HepG2 (cell line): ENCODE results near the gene HSPA1A. TPM values are rescaled to one million over a fixed set of nuclear protein-coding genes. Genes with fewer than 3 reads are reported as not detected.

Experiments used
- CBX1 ChIP-seq: IDR thresholded peaks from one replicate; pipeline ENCODE4 v1.6.1; 2016; ENCODE audit warnings: antibody characterized with exemption, low read depth
- CEBPB ChIP-seq: IDR thresholded peaks from 2 replicates; pipeline ENCODE4 v1.6.1; 2011; ENCODE audit warnings: low read depth, low read length, improper control_type of control experiment, borderline replicate concordance
- E2F1 ChIP-seq: sonication (generic); formaldehyde crosslinking; IDR thresholded peaks from 2 replicates; pipeline ENCODE4 v1.5.0; 2020; ENCODE audit warnings: missing genetic modification reagents
- FLYWCH1 ChIP-seq: sonication (generic); formaldehyde crosslinking; IDR thresholded peaks from 2 replicates; pipeline ENCODE4 v1.8.1; 2023; ENCODE audit warnings: mild to moderate bottlenecking, missing genetic modification reagents
- FOXM1 ChIP-seq: sonication (generic); formaldehyde crosslinking; IDR thresholded peaks from 2 replicates; pipeline ENCODE4 v1.5.0; 2020; ENCODE audit warnings: missing genetic modification reagents
- HOMEZ ChIP-seq: IDR thresholded peaks from 2 replicates; pipeline ENCODE4 v1.6.1; 2016; ENCODE audit warnings: low read depth
- RARA ChIP-seq: IDR thresholded peaks from 2 replicates; pipeline ENCODE4 v1.6.1; 2016; ENCODE audit warnings: missing genetic modification reagents, missing compliant biosample characterization
- SALL1 ChIP-seq: sonication (generic); formaldehyde crosslinking; IDR thresholded peaks from 2 replicates; pipeline ENCODE4 v1.8.0; 2022; ENCODE audit warnings: mild to moderate bottlenecking, missing genetic modification reagents
- THAP11 ChIP-seq: IDR thresholded peaks from 2 replicates; pipeline ENCODE4 v1.6.1; 2016; ENCODE audit warnings: missing biosample characterization, missing genetic modification reagents
- ZHX2 ChIP-seq, 2 experiments: sonication (generic) in 1 of 2; formaldehyde crosslinking in 1 of 2; IDR thresholded peaks; 2 replicates each; pipeline versions ENCODE4 v1.6.1 to v1.9.0; 2014 to 2022; ENCODE audit warnings: antibody characterized with exemption in 1 of 2, borderline replicate concordance in 1 of 2, inconsistent platforms in 1 of 2, low read depth in 1 of 2, missing genetic modification reagents in 1 of 2
- ZNF232 ChIP-seq: sonication (generic); formaldehyde crosslinking; IDR thresholded peaks from 2 replicates; pipeline ENCODE4 v1.4.0; 2020; ENCODE audit warnings: missing genetic modification reagents, borderline replicate concordance
- ZNF468 ChIP-seq: sonication (generic); formaldehyde crosslinking; IDR thresholded peaks from 2 replicates; pipeline ENCODE4 v1.8.0; 2022; ENCODE audit warnings: mild to moderate bottlenecking, moderate library complexity, missing genetic modification reagents
- ZNF501 ChIP-seq: sonication (generic); formaldehyde crosslinking; IDR thresholded peaks from 2 replicates; pipeline ENCODE4 v1.5.1; 2020; ENCODE audit warnings: mild to moderate bottlenecking, moderate library complexity, missing genetic modification reagents
- ZNF75D ChIP-seq: sonication (generic); formaldehyde crosslinking; IDR thresholded peaks from 2 replicates; pipeline ENCODE4 v1.8.1; 2023; ENCODE audit warnings: missing genetic modification reagents, mild to moderate bottlenecking, borderline replicate concordance
- ZNF790 ChIP-seq: sonication (generic); formaldehyde crosslinking; IDR thresholded peaks from 2 replicates; pipeline ENCODE4 v1.8.0; 2022; ENCODE audit warnings: missing genetic modification reagents, mild to moderate bottlenecking, borderline replicate concordance
- polyA plus RNA-seq, 8 experiments: library from polyadenylated mRNA; depleted of rRNA in 3 of 8; stranded (reverse) in 7 of 8; unstranded in 1 of 8; fragments of >200 nt; fragmentation: Illumina TruSeq in 4 of 8; extraction: Trizol in 4 of 8; gene quantifications; 2 replicates each; pipeline versions ENCODE4 v1.2.1 to v1.2.3, GENCODE V29; 2011 to 2016; ENCODE audit warnings: low read depth in 4 of 8, missing spikeins in 1 of 8, mixed read lengths in 1 of 8; ENCODE audit not compliant: insufficient read depth in 1 of 8
- total RNA-seq, 5 experiments: library from RNA; depleted of rRNA; stranded (reverse); fragments of >200 nt; fragmentation: Illumina TruSeq; extraction: Trizol; gene quantifications; 2 replicates each; pipeline ENCODE4 v1.2.3, GENCODE V29; 2016; ENCODE audit warnings: low read depth in 1 of 5
- TF ChIP-seq, protein P1 (sequence below): sonication (generic); formaldehyde crosslinking; IDR thresholded peaks from 2 replicates; pipeline ENCODE4 v1.4.0; 2020; ENCODE audit warnings: missing genetic modification reagents, borderline replicate concordance
- TF ChIP-seq, protein P2 (sequence below): sonication (generic); formaldehyde crosslinking; IDR thresholded peaks from 2 replicates; pipeline ENCODE4 v1.8.0; 2022; ENCODE audit warnings: missing genetic modification reagents, low read depth, mild to moderate bottlenecking, borderline replicate concordance

Gene HSPA1A
- total and polyA plus RNA-seq, 2 of the 13 experiments (the other 11 are each of a cell fraction or from before 2014, with no cell fraction given): 44.5 to 85.0 TPM

DNA sequence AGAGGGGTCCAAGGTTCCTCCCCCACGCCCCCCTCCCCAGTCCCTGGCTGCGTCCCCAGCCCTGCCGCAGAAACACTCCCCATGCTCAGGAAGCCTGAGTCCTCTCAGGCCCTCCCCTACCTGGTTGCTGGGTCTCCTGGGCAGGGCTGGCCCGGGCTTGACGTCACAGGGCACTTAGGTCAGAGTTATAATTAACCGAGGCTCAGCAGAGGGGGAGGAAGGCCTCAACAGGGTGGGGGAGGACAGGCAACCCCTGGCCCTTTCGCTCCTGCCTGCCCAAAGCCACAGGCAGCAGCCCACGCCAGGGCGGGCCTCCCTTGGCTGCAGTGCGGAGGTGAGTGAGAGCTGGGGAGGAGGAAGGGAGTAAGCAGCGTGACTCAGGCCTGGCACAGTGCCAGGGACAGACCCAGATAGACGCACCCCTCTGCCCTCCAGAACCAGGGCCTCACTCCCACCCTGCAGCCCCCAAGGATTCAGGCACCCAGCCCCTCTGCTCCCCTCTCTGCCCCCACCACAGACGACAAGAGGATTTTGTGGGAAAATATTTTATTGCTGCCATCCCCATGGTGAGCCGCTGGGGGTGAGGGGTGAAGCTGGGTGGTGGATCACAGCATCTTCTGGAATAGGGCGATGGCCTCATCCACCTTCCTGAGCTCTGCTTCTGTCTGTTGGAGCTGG, 38.2 kb upstream of the HSPA1A start, which contains the start of gene VWA7 (continued):
- TF ChIP-seq, protein P1, sequence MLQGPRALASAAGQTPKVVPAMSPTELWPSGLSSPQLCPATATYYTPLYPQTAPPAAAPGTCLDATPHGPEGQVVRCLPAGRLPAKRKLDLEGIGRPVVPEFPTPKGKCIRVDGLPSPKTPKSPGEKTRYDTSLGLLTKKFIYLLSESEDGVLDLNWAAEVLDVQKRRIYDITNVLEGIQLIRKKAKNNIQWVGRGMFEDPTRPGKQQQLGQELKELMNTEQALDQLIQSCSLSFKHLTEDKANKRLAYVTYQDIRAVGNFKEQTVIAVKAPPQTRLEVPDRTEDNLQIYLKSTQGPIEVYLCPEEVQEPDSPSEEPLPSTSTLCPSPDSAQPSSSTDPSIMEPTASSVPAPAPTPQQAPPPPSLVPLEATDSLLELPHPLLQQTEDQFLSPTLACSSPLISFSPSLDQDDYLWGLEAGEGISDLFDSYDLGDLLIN (CRISPR knock-in tag): no peak
- peak; percentile 45; the same call in 1 of the 2 replicates for TF ChIP-seq ZNF501 (CRISPR knock-in tag)
- peak; percentile 82 for TF ChIP-seq RARA (CRISPR knock-in tag)
- TF ChIP-seq ZNF468: no peak
- peak; percentile 66 for TF ChIP-seq THAP11 (CRISPR knock-in tag)
- TF ChIP-seq CBX1: peak; percentile 73
- peak; percentile 87 for TF ChIP-seq SALL1
- peak; percentile 70; the same call in 1 of the 2 replicates for TF ChIP-seq HOMEZ (CRISPR knock-in tag)
- no peak for TF ChIP-seq FOXM1 (CRISPR knock-in tag)
- TF ChIP-seq E2F1 (CRISPR knock-in tag): no peak
- TF ChIP-seq, protein P2, sequence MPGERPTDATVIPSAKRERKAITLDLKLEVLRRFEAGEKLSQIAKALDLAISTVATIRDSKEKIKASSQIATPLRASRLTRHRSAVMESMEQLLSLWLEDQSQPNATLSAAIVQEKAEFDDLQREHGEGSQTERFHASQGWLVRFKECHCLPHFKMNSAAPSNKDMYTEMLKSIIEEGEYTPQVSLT (CRISPR knock-in tag): no peak
- no peak for TF ChIP-seq ZNF75D (CRISPR knock-in tag)
- no peak for TF ChIP-seq CEBPB
- TF ChIP-seq ZNF790: no peak
- TF ChIP-seq ZHX2 (IDR thresholded peaks at IDR 0.05; ENCODE audit: low read depth): peak; percentile 65; the same call in 1 of the 2 replicates
- no peak for TF ChIP-seq ZHX2 (CRISPR knock-in tag; IDR thresholded peaks at IDR 0.05; ENCODE audit: borderline replicate concordance)
- TF ChIP-seq FLYWCH1: no peak
- no peak for TF ChIP-seq ZNF232
